ENCODE measurements around the gene PAQR9.

Gene PAQR9

GRCh38 chr3:142982038-142982773 lies 18.7 kb upstream of the PAQR9 start:
- no peak for DNase-seq (ENCODE audit: low spot score)

- DNase-seq (ENCODE audit: low spot score): no peak
Observed at GRCh38 chr3:142981108-142981507, 17.6 kb upstream of the PAQR9 start.

- DNase-seq (ENCODE audit: low spot score): no peak
Observed at GRCh38 chr3:142977399-142977728, 13.9 kb upstream of the PAQR9 start.

- peak; percentile 93 for DNase-seq (ENCODE audit: low spot score)
Observed at GRCh38 chr3:142976621-142977398, 13.3 kb upstream of the PAQR9 start.

GRCh38 chr3:142975316-142975995 lies 12.0 kb upstream of the PAQR9 start:
- DNase-seq (ENCODE audit: low spot score): no peak

GRCh38 chr3:142973217-142974009 lies 9.9 kb upstream of the PAQR9 start:
- DNase-seq (ENCODE audit: low spot score): no peak

GRCh38 chr3:142972092-142972753 lies 8.7 kb upstream of the PAQR9 start:
- DNase-seq (ENCODE audit: low spot score): no peak

GRCh38 chr3:142971431-142971830 lies 8.0 kb upstream of the PAQR9 start:
- no peak for DNase-seq (ENCODE audit: low spot score)

- no peak for DNase-seq (ENCODE audit: low spot score)
Observed at GRCh38 chr3:142968319-142969025, 5.0 kb upstream of the PAQR9 start.

GRCh38 chr3:142966808-142967207 lies 3.3 kb upstream of the PAQR9 start:
- no peak for DNase-seq (ENCODE audit: low spot score)

- no peak for DNase-seq (ENCODE audit: low spot score)
Observed at GRCh38 chr3:142965581-142965980, 2.1 kb upstream of the PAQR9 start.

GRCh38 chr3:142963234-142963515 lies 299 bp downstream of the PAQR9 start:
- DNase-seq (ENCODE audit: low spot score): no peak

GRCh38 chr3:142962520-142963233 lies 797 bp downstream of the PAQR9 start:
- no peak for DNase-seq (ENCODE audit: low spot score)

GRCh38 chr3:142962175-142962519 lies 1.3 kb downstream of the PAQR9 start:
- DNase-seq (ENCODE audit: low spot score): no peak

GRCh38 chr3:142961539-142961938 lies 1.9 kb downstream of the PAQR9 start:
- no peak for DNase-seq (ENCODE audit: low spot score)

GRCh38 chr3:142960322-142960850 lies 3.1 kb downstream of the PAQR9 start:
- DNase-seq (ENCODE audit: low spot score): no peak

- DNase-seq (ENCODE audit: low spot score): no peak
Observed at GRCh38 chr3:142958707-142959106, 4.8 kb downstream of the PAQR9 start.

- DNase-seq (ENCODE audit: low spot score): no peak
Observed at GRCh38 chr3:142953443-142953842, 10.0 kb downstream of the PAQR9 start.

GRCh38 chr3:142952272-142953193 lies 10.9 kb downstream of the PAQR9 start:
- no peak for DNase-seq (ENCODE audit: low spot score)

Measured in AG08395 (cell line).